ENCODE measurements around the gene CLCN2. TPM values are rescaled to one million over a fixed set of nuclear protein-coding genes. Genes with fewer than 3 reads are reported as not detected.

Gene CLCN2
- total RNA-seq, 1 experiment from 2014 or later: 3.0 TPM

- DNase-seq (ENCODE audit: low spot score): no peak
These were observed 64.8 kb downstream of the CLCN2 start for GRCh38 chr3:184296616-184297015.

Other genes with a start within 250 kb of the CLCN2 start
- 37.4 and 42.6 TPM in 2 replicates for gene EIF2B5, start 226.2 kb downstream of the CLCN2 start, total RNA-seq (2014; rRNA removed; shearing (Covaris generic))
- 36.2 and 38.3 TPM in 2 replicates for gene DVL3, start 206.2 kb downstream of the CLCN2 start, total RNA-seq (2014; rRNA removed; shearing (Covaris generic))
- gene AP2M1, start 186.8 kb downstream of the CLCN2 start, total RNA-seq (2014; rRNA removed; shearing (Covaris generic)): 717 and 879 TPM in 2 replicates
- gene ABCF3, start 175.4 kb downstream of the CLCN2 start, total RNA-seq (2014; rRNA removed; shearing (Covaris generic)): 32.3 and 46.9 TPM in 2 replicates
- 0.36 and 0.72 TPM in 2 replicates for gene VWA5B2, start 132.0 kb downstream of the CLCN2 start, total RNA-seq (2014; rRNA removed; shearing (Covaris generic))
- 57.5 and 68.3 TPM in 2 replicates for gene ALG3, start 112.6 kb downstream of the CLCN2 start, total RNA-seq (2014; rRNA removed; shearing (Covaris generic))
- gene EEF1AKMT4, start 111.9 kb downstream of the CLCN2 start, total RNA-seq (2014; rRNA removed; shearing (Covaris generic)): 7.8 and 8.2 TPM in 2 replicates
- 1.6 and 1.8 TPM in 2 replicates for gene CAMK2N2, start 100.1 kb downstream of the CLCN2 start, total RNA-seq (2014; rRNA removed; shearing (Covaris generic))
- not detected in 2 replicates for gene ECE2, start 85.6 kb downstream of the CLCN2 start, total RNA-seq (2014; rRNA removed; shearing (Covaris generic))
- 633 and 926 TPM in 2 replicates for gene PSMD2, start 62.4 kb downstream of the CLCN2 start, total RNA-seq (2014; rRNA removed; shearing (Covaris generic))
- 422 and 446 TPM in 2 replicates for gene EIF4G1, start 47.0 kb downstream of the CLCN2 start, total RNA-seq (2014; rRNA removed; shearing (Covaris generic))
- 0.62 and 0.65 TPM in 2 replicates for gene FAM131A, start 24.0 kb downstream of the CLCN2 start, total RNA-seq (2014; rRNA removed; shearing (Covaris generic))
- gene POLR2H, start 105 bp upstream of the CLCN2 start, total RNA-seq (2014; rRNA removed; shearing (Covaris generic)): 182 and 190 TPM in 2 replicates
- gene THPO, start 16.6 kb upstream of the CLCN2 start, total RNA-seq (2014; rRNA removed; shearing (Covaris generic)): 0.14 and 0.43 TPM in 2 replicates
- 0.33 and 5.6 TPM in 2 replicates for gene CHRD, start 18.4 kb upstream of the CLCN2 start, total RNA-seq (2014; rRNA removed; shearing (Covaris generic))
- 1.1 and 1.4 TPM in 2 replicates for gene EPHB3, start 200.2 kb upstream of the CLCN2 start, total RNA-seq (2014; rRNA removed; shearing (Covaris generic))

Measured in A172 (cell line).